ENCODE measurements around the gene AGAP9. TPM values are rescaled to one million over a fixed set of nuclear protein-coding genes. Genes with fewer than 3 reads are reported as not detected.
"Not testable (repeated sequence)": the region's sequence is repeated elsewhere in the genome, so short reads cannot be mapped to it uniquely, and the experiment has no call there.

The AGAP9 gene
- total RNA-seq, 2 donors from 2014 or later: 3.3 to 19.7 TPM

DNA sequence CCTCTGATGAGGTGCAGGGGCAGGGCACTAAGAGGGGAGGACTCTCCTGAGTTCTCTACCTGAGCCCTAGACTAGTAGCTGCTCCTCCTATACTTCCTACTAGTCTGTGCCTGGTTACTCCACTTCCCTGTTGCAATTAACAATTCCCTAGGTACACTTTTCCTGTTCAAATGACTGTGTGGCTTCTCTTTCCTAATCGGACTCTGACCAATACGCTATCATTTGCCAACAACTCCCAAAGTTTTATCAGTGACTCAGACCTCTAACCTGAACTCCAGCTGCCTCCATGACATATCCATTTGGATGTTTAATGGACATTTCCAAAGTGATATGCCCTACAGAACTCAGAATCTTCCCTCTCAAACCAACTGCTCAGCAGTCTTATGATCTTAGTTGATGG is 31.9 kb upstream of the AGAP9 start:
- Histone ChIP-seq H3K27ac (peak overlapping the region in 1 of 4 donors; percentile 16), H3K4me1 (peaks cover 12% of the 10 kb centered on the region)
- WGBS, 2 donors: 37 to 70% methylated on average over 2 of the region's 2 CpGs
- H3K36me3 ChIP-seq (replicated peaks in 1 of 2; ENCODE audit: insufficient read depth in 1 of 2, low read depth in 2 of 2); H3K4me3 ChIP-seq; intact Hi-C loops (cut with DNase I); ATAC-seq; H3K27me3 ChIP-seq; H3K9me3 ChIP-seq; DNase-seq: not testable (repeated sequence)

DNA sequence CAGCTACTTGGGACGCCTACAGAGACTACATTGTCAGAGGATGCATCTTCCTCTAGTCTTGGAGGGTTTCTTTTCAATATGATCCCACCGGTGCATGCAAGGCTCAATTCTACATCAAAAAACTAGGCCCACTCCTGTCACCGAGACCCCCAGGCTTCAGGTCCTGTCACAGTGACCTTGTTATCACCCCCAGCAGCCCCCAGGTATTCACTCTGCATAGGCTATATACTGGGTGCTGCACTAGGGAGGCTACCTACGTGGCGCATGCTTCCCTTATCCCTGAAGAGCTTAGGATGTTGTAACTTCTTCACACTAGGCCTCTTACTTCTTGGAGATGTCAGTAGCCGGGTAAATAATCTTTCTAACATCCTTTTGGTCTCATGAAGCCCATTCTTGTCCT is 31.1 kb upstream of the AGAP9 start:
- ATAC-seq; H3K27me3 ChIP-seq; H3K4me3 ChIP-seq; H3K9me3 ChIP-seq; DNase-seq; intact Hi-C loops (cut with DNase I); H3K4me1 ChIP-seq; H3K36me3 ChIP-seq (replicated peaks in 1 of 2; ENCODE audit: insufficient read depth in 1 of 2, low read depth in 2 of 2); H3K27ac ChIP-seq: not testable (repeated sequence)
- 72 to 83% methylated on average over 3 of the region's 6 CpGs for WGBS, 2 donors

DNA sequence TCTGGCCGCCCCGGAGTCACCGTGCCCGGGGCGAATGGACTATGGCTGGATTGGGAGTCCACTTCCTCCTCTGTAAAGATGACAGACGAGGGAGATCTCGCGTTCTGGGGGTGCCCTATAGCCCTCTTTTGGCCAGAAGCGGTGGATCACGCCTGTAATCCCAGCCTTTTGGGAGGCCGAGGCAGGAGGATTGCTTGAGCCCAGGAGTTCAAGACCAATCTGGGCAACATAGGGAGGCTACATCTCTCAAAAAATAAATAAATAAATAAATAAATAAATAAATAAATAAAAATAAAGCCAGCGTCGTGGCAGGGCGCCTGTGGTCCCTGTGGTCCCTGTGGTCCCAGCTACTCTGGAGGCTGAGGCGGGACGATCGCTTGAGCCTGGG is 30.4 kb upstream of the AGAP9 start:
- H3K27ac ChIP-seq: peak overlapping the region; percentile 59 to 92 (median 78)
- ATAC-seq: not testable (repeated sequence)

DNA sequence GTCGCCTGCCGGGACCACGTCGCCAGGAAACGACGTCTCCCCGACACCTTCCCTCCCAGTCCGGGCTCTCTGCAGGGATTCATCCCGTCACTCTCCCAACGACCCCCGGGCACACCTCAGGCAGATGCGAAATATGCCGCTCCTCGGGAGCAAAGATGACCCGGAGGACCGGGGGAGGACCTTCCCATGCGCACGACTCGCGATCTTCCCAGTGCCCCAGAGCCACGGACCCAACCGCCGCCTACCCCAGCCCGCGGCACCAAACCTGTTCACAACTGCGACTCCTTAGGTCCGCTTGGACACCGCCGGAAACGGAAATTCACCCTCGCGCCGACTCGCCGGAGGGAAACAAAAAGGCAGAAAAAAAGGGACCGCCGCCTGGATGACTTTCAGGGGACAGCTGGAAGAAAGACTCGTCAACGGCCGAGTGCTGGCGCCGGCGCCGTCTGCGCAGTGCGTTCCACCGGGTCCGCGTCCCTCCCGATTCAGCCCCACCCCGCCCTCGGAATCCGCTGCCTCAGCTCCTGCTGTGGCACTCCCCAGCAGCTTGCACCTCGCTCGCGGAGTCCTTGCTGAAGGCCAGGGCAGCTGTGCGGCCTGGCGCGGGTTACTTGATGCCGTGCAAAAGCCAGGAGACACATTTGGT is 29.9 kb upstream of the AGAP9 start:
- WGBS, 2 donors: 0% methylated on average over 41 of the region's 60 CpGs; no CpG with 5 or more reads in 1 of the 2 donors
- Histone ChIP-seq H3K4me3 (peak overlapping the region; percentile 29 to 74), H3K27ac (peak overlapping the region; percentile 69 to 92 (median 84))
- H3K9me3 ChIP-seq; intact Hi-C loops (cut with DNase I); H3K36me3 ChIP-seq (replicated peaks in 1 of 2; ENCODE audit: insufficient read depth in 1 of 2, low read depth in 2 of 2); H3K27me3 ChIP-seq; H3K4me1 ChIP-seq: not testable (repeated sequence)
- ATAC-seq (peak; percentile 89), DNase-seq (peak; percentile 84 to 88 (median 86))
- peak; percentile 55 to 89 (median 88) for TF ChIP-seq POLR2A (IDR thresholded peaks at IDR 0.05)

More for the DNA sequence above, 30.4 kb upstream of the AGAP9 start:
- H3K9me3 ChIP-seq; H3K27me3 ChIP-seq; H3K4me1 ChIP-seq; H3K4me3 ChIP-seq; intact Hi-C loops (cut with DNase I); H3K36me3 ChIP-seq (replicated peaks in 1 of 2; ENCODE audit: insufficient read depth in 1 of 2, low read depth in 2 of 2): not testable (repeated sequence)
- DNase-seq: peak in 1 of 4 donors; percentile 20
- WGBS, 2 donors: 8 to 20% methylated on average over 5 to 6 of the region's 17 CpGs

DNA sequence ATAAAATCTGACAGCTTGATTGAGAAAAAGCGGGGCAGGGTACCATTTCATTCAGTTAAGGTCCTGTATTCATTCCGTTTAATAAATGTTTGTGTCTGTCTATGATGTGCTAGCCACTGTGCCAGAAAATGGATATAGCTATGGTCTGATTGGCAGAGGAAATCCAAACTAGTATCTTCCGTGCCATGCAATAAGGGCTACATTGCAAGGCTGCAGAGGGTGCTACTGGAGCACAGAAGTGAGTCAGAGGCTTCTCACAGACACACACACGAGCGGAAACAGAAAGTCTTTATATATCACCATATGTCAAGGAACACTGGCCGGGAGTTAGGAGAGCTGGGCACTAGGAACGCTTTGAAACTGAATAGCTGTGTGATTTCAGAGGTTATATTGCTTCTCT is 29.3 kb upstream of the AGAP9 start:
- WGBS, 2 donors: 6% methylated on average over 7 of the region's 7 CpGs
- peak; percentile 63 for ATAC-seq

DNA sequence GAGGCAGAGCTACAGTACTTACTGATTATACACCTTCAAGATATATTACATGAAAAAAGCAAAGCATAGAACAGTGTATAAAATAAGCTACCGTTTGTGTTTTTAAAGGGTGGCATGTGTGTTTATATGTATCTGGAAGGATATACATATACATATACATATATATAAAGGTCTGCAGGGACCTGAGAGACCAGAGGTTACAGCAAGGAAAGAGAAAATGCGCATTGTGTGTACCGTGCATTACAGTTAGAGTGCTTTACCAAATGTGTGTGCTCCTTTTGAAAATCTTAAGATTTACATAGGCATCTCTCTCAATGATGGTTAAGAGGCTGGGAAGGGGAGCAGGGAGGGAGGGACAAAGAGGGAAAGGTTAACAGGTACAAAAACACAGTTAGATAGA is 23.8 kb upstream of the AGAP9 start:
- H3K4me1 ChIP-seq; H3K9me3 ChIP-seq; intact Hi-C loops (cut with DNase I); ATAC-seq; H3K27ac ChIP-seq; H3K27me3 ChIP-seq; DNase-seq; H3K4me3 ChIP-seq; H3K36me3 ChIP-seq (replicated peaks in 1 of 2; ENCODE audit: insufficient read depth in 1 of 2, low read depth in 2 of 2): not testable (repeated sequence)
- 79% methylated on average over 1 of the region's 3 CpGs; no CpG with 5 or more reads in 1 of the 2 donors for WGBS, 2 donors

More for the DNA sequence above, 29.3 kb upstream of the AGAP9 start:
- DNase-seq: peak; percentile 41 to 76 (median 64)
- H3K4me1 ChIP-seq; H3K27me3 ChIP-seq; intact Hi-C loops (cut with DNase I); H3K9me3 ChIP-seq; H3K36me3 ChIP-seq (replicated peaks in 1 of 2; ENCODE audit: insufficient read depth in 1 of 2, low read depth in 2 of 2): not testable (repeated sequence)
- Histone ChIP-seq H3K27ac (peak overlapping the region; percentile 69 to 92 (median 84)), H3K4me3 (peak overlapping the region; percentile 29 to 74)
- TF ChIP-seq, protein P1, sequence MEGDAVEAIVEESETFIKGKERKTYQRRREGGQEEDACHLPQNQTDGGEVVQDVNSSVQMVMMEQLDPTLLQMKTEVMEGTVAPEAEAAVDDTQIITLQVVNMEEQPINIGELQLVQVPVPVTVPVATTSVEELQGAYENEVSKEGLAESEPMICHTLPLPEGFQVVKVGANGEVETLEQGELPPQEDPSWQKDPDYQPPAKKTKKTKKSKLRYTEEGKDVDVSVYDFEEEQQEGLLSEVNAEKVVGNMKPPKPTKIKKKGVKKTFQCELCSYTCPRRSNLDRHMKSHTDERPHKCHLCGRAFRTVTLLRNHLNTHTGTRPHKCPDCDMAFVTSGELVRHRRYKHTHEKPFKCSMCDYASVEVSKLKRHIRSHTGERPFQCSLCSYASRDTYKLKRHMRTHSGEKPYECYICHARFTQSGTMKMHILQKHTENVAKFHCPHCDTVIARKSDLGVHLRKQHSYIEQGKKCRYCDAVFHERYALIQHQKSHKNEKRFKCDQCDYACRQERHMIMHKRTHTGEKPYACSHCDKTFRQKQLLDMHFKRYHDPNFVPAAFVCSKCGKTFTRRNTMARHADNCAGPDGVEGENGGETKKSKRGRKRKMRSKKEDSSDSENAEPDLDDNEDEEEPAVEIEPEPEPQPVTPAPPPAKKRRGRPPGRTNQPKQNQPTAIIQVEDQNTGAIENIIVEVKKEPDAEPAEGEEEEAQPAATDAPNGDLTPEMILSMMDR (IDR thresholded peaks at IDR 0.05): peak in 4 of 7 experiments; percentile 22 to 55 (median 38)

DNA sequence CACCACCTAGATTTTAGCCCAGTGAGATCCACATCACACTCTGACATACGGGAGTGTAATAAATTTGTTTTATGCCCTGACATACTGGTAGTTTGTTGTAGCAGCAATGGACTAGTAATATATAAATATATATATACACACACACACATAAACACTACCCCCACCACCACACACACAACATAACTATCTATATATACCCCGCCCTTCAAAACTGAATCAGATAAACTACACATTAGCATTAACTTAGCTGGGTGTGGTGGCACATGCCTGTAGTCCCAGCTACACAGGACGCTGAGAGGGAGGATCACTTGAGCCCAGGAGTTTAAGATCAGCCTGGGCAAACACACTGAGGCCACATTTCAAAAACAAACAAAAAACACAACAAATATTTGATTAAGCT is 13.0 kb upstream of the AGAP9 start:
- ATAC-seq; intact Hi-C loops (cut with DNase I); H3K9me3 ChIP-seq; H3K27me3 ChIP-seq; H3K4me1 ChIP-seq; H3K27ac ChIP-seq; H3K36me3 ChIP-seq (replicated peaks in 1 of 2; ENCODE audit: insufficient read depth in 1 of 2, low read depth in 2 of 2); H3K4me3 ChIP-seq; DNase-seq: not testable (repeated sequence)
- 40 to 45% methylated on average over 2 of the region's 3 CpGs for WGBS, 2 donors

DNA sequence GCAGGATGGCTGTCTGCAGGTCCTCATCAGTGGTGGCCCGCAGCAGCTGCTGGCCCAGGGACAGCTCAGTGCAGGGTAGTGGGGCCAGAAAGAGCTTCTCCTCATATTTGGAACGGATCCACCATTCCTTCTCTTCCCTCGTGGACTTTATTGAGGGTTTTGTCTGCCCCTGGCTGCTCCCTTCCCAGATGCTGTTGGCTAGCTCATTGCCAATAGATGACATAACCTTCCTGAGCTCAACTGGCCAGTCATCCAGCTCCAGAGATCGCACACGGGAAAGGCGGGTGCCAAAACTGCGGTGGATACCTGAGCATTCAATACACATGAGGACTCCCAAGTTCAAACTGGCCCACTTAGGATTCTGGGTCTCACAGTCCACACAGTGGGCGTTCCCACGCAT is 21.1 kb downstream of the AGAP9 start:
- H3K27me3 ChIP-seq; H3K36me3 ChIP-seq (replicated peaks in 1 of 2; ENCODE audit: insufficient read depth in 1 of 2, low read depth in 2 of 2); H3K4me3 ChIP-seq; H3K4me1 ChIP-seq; DNase-seq; H3K9me3 ChIP-seq; intact Hi-C loops (cut with DNase I); ATAC-seq; H3K27ac ChIP-seq: not testable (repeated sequence)
- whole genome bisulfite sequencing, 2 donors: 60 to 82% methylated on average over 1 to 6 of the region's 9 CpGs

DNA sequence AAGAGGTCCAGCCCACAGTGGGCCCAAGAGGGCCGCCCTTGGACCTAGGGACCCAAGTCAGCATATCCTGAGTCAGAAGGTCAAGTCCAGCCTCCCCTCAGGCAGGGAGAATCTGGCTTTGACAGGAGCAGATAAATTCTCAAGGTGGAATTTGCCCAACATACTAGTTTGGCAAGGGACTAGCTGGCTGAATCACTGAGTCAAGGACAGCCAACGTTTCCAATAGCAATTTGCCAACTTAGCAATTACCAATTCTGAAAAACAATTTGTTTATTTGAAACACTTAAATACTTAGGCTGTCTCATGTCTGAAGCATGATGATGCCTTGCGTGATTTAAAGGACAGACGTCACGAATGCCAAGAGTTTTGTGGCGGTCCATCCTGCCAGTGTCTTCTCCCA is 29.2 kb downstream of the AGAP9 start:
- H3K9me3 ChIP-seq; H3K4me3 ChIP-seq; H3K36me3 ChIP-seq (replicated peaks in 1 of 2; ENCODE audit: insufficient read depth in 1 of 2, low read depth in 2 of 2); H3K27me3 ChIP-seq; ATAC-seq; H3K4me1 ChIP-seq; DNase-seq; intact Hi-C loops (cut with DNase I); H3K27ac ChIP-seq: not testable (repeated sequence)
- 50% methylated on average over 1 of the region's 6 CpGs; no CpG with 5 or more reads in 1 of the 2 donors for WGBS, 2 donors

DNA sequence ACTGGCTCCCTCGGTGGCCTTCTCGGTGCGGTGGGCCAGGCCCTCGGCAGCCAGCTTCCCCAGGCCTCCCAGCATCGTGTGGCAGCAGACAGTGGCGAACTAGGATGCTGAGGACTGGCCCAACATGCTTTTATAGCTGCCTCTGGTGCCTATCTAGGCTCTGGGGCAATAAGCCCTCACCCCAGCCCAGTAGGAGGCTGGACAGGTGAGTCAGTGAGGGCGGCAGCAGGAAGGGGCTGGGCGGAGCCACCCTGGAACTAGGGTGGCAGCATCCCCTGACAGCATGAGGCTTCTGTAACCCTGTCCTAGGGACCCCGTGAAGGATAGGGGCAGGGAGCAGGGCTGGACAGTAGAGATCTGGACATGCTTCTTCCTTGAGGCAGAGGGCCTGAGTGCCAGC is 31.8 kb downstream of the AGAP9 start, which contains the start of gene FAM25G:
TSS of gene FAM25G (minus strand) at position 101 of the 400 bp plus-strand sequence. CDS start at position 75, 26 bp downstream.
- WGBS, 2 donors: no CpG with 5 or more reads among the region's 9 CpGs
- H3K27ac ChIP-seq; ATAC-seq; H3K9me3 ChIP-seq; H3K27me3 ChIP-seq; intact Hi-C loops (cut with DNase I); H3K4me1 ChIP-seq; H3K36me3 ChIP-seq (replicated peaks in 1 of 2; ENCODE audit: insufficient read depth in 1 of 2, low read depth in 2 of 2); H3K4me3 ChIP-seq; DNase-seq: not testable (repeated sequence)

DNA sequence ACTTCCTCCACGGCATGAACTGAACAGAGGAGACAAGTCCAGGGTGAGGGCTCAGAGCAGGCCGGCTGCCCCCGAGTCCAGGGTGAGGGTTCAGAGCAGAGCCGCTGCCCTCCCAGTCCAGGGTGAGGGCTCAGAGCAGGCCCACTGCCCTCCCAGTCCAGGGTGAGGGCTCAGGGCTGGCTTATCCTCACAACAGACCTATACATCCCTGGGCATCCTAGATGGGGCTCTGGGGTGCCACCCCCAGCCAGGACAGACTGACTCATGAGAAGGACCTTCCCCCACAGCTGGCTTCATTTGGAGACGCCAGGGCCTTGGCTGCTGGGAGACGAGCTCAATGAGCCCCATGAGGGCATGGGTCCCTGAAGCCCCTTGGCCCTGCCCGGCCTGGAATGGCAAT is 33.8 kb downstream of the AGAP9 start:
- ATAC-seq; H3K36me3 ChIP-seq (replicated peaks in 1 of 2; ENCODE audit: insufficient read depth in 1 of 2, low read depth in 2 of 2); H3K27me3 ChIP-seq; H3K4me1 ChIP-seq; intact Hi-C loops (cut with DNase I); H3K4me3 ChIP-seq; H3K9me3 ChIP-seq; DNase-seq; H3K27ac ChIP-seq: not testable (repeated sequence)
- no CpG with 5 or more reads among the region's 7 CpGs for WGBS, 2 donors

Measured in body of pancreas (tissue), 4 donors.